K562 (cell line): Measurements from ENCODE around the gene ZACN. TPM values are rescaled to one million over a fixed set of nuclear protein-coding genes. Genes with fewer than 3 reads are reported as not detected.

ENCODE experiments used
- DPF2 ChIP-seq: fragments of 450-650 bp; IDR thresholded peaks from 2 replicates; pipeline ENCODE4 v1.6.1; 2016
- FOSL1 ChIP-seq: fragments of 200-800 bp; sonication (Bioruptor generic); conservative IDR thresholded peaks from 2 replicates; pipeline ENCODE4 v1.6.1; 2016; ENCODE audit warnings: missing genetic modification characterization, missing compliant biosample characterization
- JUND ChIP-seq, 2 experiments: IDR thresholded peaks; 2 replicates in 1 of 2; 3 replicates in 1 of 2; pipeline ENCODE4 v1.6.1; 2011; ENCODE audit warnings: borderline replicate concordance in 2 of 2, low read depth in 2 of 2, low read length in 2 of 2, improper control_type of control experiment in 1 of 2, missing biosample characterization in 1 of 2, missing genetic modification characterization in 1 of 2, missing genetic modification reagents in 1 of 2
- NCOR1 ChIP-seq: fragments of 450-650 bp; IDR thresholded peaks from 2 replicates; pipeline ENCODE4 v1.6.1; 2016; ENCODE audit warnings: mild to moderate bottlenecking, moderate library complexity
- SMARCA4 ChIP-seq: fragments of 450-650 bp; IDR thresholded peaks from 2 replicates; pipeline ENCODE4 v1.6.1; 2016
- polyA plus RNA-seq, 8 experiments: library from polyadenylated mRNA; depleted of rRNA in 4 of 8; stranded (reverse) in 5 of 8; unstranded in 3 of 8; fragments of >200 nt; fragmentation: Nextera tagmentation in 2 of 8; fragmentation: Illumina TruSeq in 1 of 8; extraction: Ambion mirVana in 2 of 8; extraction: Trizol in 1 of 8; gene quantifications; 2 replicates each; pipeline versions ENCODE4 v1.2.1 to v1.2.3, GENCODE V29; 2011 to 2014; ENCODE audit warnings: inconsistent platforms in 1 of 8, missing spikeins in 1 of 8
- total RNA-seq, 7 experiments: library from RNA; depleted of rRNA in 6 of 7; stranded (reverse); fragments of >200 nt in 6 of 7; fragmentation: Illumina TruSeq in 2 of 7; extraction: Trizol in 2 of 7; gene quantifications; 2 replicates each; pipeline versions ENCODE4 v1.2.1 to v1.2.3, GENCODE V29; 2011 to 2021; ENCODE audit warnings: low replicate concordance in 1 of 7
- TF ChIP-seq, protein P1 (sequence below): sonication (generic); formaldehyde crosslinking; IDR thresholded peaks from 2 replicates; pipeline ENCODE4 v1.8.0; 2022; ENCODE audit warnings: mild to moderate bottlenecking, missing genetic modification reagents, borderline replicate concordance
- TF ChIP-seq, protein P2 (sequence below): fragments of 250-450 bp; sonication (Bioruptor Pico); IDR thresholded peaks from 2 replicates; pipeline ENCODE4 v1.5.0; 2021; ENCODE audit warnings: mild to moderate bottlenecking, borderline replicate concordance
- TF ChIP-seq, protein P3 (sequence below), 2 experiments: fragments of 450-650 bp in 1 of 2; sonication (generic) in 1 of 2; formaldehyde crosslinking in 1 of 2; IDR thresholded peaks in 1 of 2; conservative IDR thresholded peaks in 1 of 2; 2 replicates each; pipeline versions ENCODE4 v1.6.1 to v1.8.1; 2016 to 2023; ENCODE audit warnings: mild to moderate bottlenecking in 2 of 2, moderate library complexity in 2 of 2, inconsistent platforms in 1 of 2, missing genetic modification reagents in 1 of 2

ZACN gene
- total and polyA plus RNA-seq, 9 of the 15 experiments (the other 6 are each of a cell fraction or from before 2014, with no cell fraction given): 0.07 TPM; not detected in 8

DNA sequence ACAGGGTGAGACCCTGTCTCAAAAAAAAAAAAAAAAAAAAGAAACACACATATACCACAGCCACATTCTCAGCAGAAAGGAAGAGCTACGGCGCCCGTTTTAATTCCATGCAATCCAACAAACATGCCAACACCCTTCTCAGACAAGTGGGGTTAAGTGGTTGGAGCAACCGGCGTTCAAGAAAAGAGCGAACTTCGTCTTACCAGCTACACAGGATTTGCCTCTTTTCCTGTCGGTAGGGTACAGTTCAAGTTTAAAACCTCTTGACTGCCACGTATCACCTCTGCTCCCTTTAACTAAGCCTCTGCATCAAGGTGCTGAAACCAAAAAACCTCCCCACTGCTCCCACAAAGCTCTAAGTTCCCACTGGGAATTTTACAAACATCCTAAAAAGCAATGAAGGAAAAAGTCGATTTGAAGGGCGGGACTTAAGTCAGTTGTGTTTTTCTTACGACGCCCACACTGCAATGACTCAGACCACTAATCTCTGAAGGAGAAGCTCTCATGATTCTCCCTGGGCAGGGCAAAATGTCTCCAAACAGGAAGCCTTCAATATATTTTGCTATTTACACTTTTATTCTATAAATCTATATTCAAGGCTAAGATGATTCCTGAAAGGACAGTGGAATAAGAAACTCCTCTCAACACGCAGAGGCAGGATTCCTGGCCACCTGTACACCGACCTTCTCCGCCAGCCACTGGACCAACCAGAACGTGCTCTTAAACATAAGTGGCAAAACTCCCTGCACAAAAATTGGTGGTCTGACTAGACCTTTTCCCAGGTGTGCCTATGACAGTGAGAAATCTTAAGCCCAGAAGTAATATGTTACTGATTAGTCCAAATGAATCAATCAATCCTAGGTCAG, 25.5 kb upstream of the ZACN start (continued):
- TF ChIP-seq DPF2 (peak; percentile 37; the same call in 1 of the 2 replicates), JUND (IDR thresholded peaks at IDR 0.05; ENCODE audit: borderline replicate concordance, low read depth, low read length) (peak; percentile 80), JUND (tag; IDR thresholded peaks at IDR 0.05; ENCODE audit: borderline replicate concordance, low read depth, low read length) (no peak; the same call in 2 of the 3 replicates), SMARCA4 (peak; percentile 26; the same call in 1 of the 2 replicates), NCOR1 (no peak), FOSL1 (peak; percentile 75; the same call in 1 of the 2 replicates)
- TF ChIP-seq, protein P1, sequence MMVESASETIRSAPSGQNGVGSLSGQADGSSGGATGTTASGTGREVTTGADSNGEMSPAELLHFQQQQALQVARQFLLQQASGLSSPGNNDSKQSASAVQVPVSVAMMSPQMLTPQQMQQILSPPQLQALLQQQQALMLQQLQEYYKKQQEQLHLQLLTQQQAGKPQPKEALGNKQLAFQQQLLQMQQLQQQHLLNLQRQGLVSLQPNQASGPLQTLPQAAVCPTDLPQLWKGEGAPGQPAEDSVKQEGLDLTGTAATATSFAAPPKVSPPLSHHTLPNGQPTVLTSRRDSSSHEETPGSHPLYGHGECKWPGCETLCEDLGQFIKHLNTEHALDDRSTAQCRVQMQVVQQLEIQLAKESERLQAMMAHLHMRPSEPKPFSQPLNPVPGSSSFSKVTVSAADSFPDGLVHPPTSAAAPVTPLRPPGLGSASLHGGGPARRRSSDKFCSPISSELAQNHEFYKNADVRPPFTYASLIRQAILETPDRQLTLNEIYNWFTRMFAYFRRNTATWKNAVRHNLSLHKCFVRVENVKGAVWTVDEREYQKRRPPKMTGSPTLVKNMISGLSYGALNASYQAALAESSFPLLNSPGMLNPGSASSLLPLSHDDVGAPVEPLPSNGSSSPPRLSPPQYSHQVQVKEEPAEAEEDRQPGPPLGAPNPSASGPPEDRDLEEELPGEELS (CRISPR knock-in tag): no peak
- TF ChIP-seq, protein P2, sequence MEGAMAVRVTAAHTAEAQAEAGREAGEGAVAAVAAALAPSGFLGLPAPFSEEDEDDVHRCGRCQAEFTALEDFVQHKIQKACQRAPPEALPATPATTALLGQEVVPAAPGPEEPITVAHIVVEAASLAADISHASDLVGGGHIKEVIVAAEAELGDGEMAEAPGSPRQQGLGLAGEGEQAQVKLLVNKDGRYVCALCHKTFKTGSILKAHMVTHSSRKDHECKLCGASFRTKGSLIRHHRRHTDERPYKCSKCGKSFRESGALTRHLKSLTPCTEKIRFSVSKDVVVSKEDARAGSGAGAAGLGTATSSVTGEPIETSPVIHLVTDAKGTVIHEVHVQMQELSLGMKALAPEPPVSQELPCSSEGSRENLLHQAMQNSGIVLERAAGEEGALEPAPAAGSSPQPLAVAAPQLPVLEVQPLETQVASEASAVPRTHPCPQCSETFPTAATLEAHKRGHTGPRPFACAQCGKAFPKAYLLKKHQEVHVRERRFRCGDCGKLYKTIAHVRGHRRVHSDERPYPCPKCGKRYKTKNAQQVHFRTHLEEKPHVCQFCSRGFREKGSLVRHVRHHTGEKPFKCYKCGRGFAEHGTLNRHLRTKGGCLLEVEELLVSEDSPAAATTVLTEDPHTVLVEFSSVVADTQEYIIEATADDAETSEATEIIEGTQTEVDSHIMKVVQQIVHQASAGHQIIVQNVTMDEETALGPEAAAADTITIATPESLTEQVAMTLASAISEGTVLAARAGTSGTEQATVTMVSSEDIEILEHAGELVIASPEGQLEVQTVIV (CRISPR knock-in tag): no peak
- TF ChIP-seq, protein P3, sequence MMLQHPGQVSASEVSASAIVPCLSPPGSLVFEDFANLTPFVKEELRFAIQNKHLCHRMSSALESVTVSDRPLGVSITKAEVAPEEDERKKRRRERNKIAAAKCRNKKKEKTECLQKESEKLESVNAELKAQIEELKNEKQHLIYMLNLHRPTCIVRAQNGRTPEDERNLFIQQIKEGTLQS (IDR thresholded peaks at IDR 0.05): peak; percentile 48; the same call in 1 of the 2 replicates
- TF ChIP-seq, protein P3 (CRISPR knock-in tag; conservative IDR thresholded peaks at IDR 0.05): no peak
